Measurements from ENCODE around the gene PLEKHA8. TPM values are rescaled to one million over a fixed set of nuclear protein-coding genes. Genes with fewer than 3 reads are reported as not detected.

PLEKHA8 gene
- total RNA-seq, 1 donor from 2014 or later = 17.1 TPM

GRCh38 chr7:30143748-30144251 is 115.6 kb downstream of the PLEKHA8 start:
- Histone ChIP-seq H3K36me3 (ENCODE audit: control insufficient read depth, insufficient read depth, low read length) (peaks cover 4% of the 10 kb centered on the region), H3K4me3 (ENCODE audit: low read depth, low read length) (no peak overlapping the region), H3K27me3 (ENCODE audit: control insufficient read depth, insufficient read depth, low read length) (no peaks in the 10 kb centered on the region)
- DNase-seq (ENCODE audit: low read depth) = peak; percentile 89
- FAIRE-seq = no peak
- TF ChIP-seq CTCF (IDR thresholded peaks at IDR 0.05; ENCODE audit: insufficient read depth, low read length, severe bottlenecking) = no peak

GRCh38 chr7:30144657-30145306 is 116.6 kb downstream of the PLEKHA8 start:
- Histone ChIP-seq H3K27me3 (ENCODE audit: control insufficient read depth, insufficient read depth, low read length) (no peaks in the 10 kb centered on the region), H3K36me3 (ENCODE audit: control insufficient read depth, insufficient read depth, low read length) (peaks cover 5% of the 10 kb centered on the region), H3K4me3 (ENCODE audit: low read depth, low read length) (no peak overlapping the region)
- FAIRE-seq (no peak), DNase-seq (ENCODE audit: low read depth) (no peak)
- no peak for TF ChIP-seq CTCF (IDR thresholded peaks at IDR 0.05; ENCODE audit: insufficient read depth, low read length, severe bottlenecking)

- Histone ChIP-seq H3K4me3 (ENCODE audit: low read depth, low read length) (no peak overlapping the region), H3K36me3 (ENCODE audit: control insufficient read depth, insufficient read depth, low read length) (peaks cover 6% of the 10 kb centered on the region), H3K27me3 (ENCODE audit: control insufficient read depth, insufficient read depth, low read length) (no peaks in the 10 kb centered on the region)
- FAIRE-seq = no peak
- TF ChIP-seq CTCF (IDR thresholded peaks at IDR 0.05; ENCODE audit: insufficient read depth, low read length, severe bottlenecking) = no peak
- DNase-seq (ENCODE audit: low read depth) = no peak
Observed at GRCh38 chr7:30145426-30145970, 117.3 kb downstream of the PLEKHA8 start.

- H3K4me3 ChIP-seq (ENCODE audit: low read depth, low read length) = no peak overlapping the region
- no peak for FAIRE-seq
- no peak for TF ChIP-seq CTCF (IDR thresholded peaks at IDR 0.05; ENCODE audit: insufficient read depth, low read length, severe bottlenecking)
- DNase-seq (ENCODE audit: low read depth) = no peak
- no peaks in the 10 kb centered on the region for H3K27me3 ChIP-seq (ENCODE audit: control insufficient read depth, insufficient read depth, low read length)
- H3K36me3 ChIP-seq (ENCODE audit: control insufficient read depth, insufficient read depth, low read length) = peaks cover 11% of the 10 kb centered on the region
Observed at GRCh38 chr7:30146127-30146612, 118.0 kb downstream of the PLEKHA8 start.

GRCh38 chr7:30147223-30147622 is 119.0 kb downstream of the PLEKHA8 start:
- no peak overlapping the region for H3K4me3 ChIP-seq (ENCODE audit: low read depth, low read length)
- H3K36me3 ChIP-seq (ENCODE audit: control insufficient read depth, insufficient read depth, low read length) = peaks cover 11% of the 10 kb centered on the region
- no peak for FAIRE-seq
- no peak for DNase-seq (ENCODE audit: low read depth)
- no peak for TF ChIP-seq CTCF (IDR thresholded peaks at IDR 0.05; ENCODE audit: insufficient read depth, low read length, severe bottlenecking)
- H3K27me3 ChIP-seq (ENCODE audit: control insufficient read depth, insufficient read depth, low read length) = no peaks in the 10 kb centered on the region

All from bronchial epithelial cell (primary cell).